DMS79 treated with DMSO at 0.1 percent for 48 hours (cell line): Measurements from ENCODE around the gene WDR82.

Experiments
- DNase-seq: peaks from one replicate; lab custom pipeline; 2025; lab: John Stamatoyannopoulos, UW

WDR82 gene

DNA sequence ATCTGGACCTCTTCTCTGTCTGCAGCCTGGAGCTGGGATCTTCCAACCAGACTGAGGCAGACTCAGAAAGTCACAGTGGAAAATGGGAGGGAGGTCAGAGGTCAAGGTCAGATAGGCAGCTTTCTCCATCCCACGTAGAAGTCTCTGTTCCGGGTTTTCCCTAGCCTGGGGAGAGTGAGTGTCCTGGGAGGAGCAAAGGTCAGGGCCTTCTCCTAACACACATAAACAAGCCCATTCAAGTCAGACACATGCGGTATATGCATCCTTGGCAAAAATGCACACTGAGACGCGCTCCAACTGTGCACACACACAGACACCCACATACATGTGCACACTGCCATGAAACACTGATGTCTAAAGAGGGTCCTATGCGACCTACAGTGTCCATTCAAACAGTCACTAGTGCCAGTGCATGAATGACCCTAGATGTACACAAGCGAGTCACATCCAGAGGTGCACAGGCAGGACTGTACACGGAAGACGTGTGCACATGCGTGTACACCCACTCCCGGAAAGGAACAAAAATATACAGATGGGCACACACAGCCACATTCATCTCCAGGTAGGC lies 40.2 kb downstream of the WDR82 start:
- DNase-seq = no peak

DNA sequence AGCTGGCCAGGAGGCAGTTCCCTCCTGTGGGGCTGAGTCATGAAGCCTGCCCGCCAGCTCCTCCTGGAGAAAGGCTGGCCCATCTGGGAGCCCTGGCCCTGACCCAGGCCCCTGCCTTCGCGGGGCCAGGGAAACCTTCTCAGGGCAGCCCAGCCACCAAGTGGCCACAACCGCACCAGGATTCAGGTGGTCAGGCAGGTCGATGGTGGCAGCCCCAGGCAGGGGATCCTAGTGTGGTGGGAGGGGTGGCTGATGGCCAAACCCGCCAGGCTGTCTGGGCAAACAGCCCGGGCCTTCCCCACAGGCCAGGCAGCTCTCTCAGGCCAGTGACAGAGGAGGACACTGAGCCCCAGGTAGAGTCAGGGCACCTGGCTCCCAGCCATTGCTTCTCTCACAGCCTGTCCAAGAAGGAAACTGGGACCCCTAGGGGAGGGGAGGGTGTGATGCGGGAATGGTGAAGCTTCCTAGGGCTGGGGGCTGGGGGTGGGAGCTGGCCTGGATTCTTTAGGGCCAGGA lies 40.7 kb downstream of the WDR82 start:
- DNase-seq = no peak

DNA sequence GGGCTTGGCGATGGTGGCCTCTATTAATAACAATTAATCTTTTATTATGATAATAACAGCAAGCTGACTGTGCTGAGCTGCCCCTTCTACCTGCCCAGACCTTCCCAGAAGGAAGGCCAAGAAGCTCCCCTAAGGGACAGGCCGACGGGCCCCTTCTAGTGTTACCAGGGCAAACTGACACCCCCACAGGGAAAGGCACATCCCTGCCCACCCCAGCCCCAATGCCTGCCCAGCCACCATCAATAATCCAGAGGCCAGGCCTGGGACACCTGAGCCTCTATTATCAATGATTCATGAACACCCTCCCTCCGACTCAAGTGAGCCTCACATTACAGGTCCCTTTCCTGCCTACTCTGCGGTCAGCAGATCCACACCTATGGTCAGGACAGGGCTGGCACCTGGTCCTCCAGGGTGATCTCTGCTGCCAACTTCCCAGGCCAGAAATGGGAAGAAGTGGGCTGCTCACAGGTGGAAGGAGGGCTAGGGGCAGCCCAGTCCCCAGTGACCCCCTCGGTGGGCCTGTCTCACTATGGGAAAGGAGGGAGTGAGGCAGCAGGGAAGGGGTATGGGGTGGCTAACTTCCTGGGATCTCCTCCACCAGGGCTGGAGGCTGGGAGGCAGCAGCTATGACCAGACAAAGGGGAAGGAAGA lies 41.3 kb downstream of the WDR82 start:
- no peak for DNase-seq

DNA sequence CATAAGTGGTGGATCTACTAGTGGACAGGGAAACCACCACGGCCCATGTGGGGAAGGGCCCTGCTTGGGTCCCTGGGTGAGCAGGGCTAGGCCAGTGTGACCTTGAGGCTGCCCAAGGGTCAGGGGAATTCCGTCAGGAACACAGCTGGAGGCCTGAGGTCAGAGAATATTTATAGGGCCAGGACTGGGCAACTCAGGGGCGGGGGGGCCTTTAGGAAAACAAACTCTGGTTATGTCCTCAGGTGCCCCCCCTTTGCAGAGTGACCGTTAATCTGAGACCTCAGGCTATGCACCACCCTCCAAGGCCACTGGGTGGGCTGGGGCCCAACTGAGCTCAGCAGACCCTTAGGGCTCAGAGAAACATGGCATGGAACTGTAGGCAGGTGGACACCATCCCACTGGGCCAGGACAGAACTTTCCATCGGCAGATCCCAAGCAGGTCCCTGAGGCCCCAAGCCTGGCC lies 42.0 kb downstream of the WDR82 start:
- no peak for DNase-seq

DNA sequence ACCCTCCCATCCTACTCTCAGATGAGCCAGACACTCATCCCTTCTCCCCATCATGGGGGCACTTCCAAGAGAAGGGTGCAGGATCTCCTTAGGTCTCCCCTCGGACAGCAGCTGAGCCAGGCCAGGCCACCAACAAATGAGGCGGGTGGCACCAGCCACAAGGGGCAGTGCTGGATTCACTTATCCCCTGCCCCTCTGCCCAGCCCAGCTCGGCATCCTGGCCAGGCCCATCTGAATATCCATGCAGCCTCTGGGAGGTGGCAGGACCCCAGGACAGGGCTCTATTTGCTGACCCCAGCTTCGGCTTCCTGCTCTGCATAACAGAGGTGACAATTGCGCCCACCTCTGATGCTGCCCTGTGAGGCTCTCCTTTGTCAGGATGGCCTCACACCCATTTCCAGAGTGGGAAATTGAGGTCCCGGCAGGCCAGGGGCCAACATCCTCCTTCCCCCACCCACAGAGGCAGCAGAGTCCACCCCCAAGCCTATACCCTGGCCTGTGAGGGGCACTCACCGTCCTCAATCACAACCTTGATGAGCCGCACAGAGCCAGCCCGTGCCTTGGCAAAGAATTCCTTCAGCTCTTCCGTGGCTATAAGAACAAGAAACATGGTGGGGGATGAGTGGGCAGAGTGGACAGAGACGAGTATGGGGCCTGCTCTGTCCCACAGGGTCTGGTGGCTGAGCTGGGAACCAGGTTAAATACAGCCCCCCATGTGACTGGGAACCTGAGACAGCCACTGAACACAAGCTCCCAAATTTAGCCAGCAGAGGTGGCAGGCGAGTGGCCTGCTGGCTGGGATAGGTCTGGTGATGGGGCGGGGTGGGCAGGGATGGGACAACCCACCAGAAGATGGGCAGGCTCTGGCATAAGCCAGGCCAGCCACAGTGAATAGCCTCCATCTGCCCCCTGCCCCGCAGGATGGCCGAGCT lies 43.7 kb downstream of the WDR82 start:
- no peak for DNase-seq

DNA sequence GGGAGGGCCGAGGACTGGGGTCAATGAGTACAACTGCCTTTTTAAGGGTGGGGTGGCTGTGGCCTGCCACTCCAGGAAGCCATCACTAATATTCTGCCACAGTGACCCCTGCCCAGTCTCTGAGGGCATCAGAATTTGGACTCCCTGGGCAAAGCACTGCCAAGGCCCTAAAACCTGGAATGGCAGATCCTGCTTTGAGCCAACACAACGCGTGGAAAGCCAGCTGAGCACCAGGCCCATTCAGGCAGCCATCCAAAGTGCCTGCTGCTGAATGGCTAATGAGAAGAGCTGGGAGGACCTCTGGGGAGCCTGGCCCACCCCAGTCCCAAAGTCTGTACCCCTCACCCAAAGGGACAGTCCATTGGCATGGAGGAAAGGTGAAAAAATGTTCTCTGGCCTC lies 44.5 kb downstream of the WDR82 start:
- DNase-seq = no peak

DNA sequence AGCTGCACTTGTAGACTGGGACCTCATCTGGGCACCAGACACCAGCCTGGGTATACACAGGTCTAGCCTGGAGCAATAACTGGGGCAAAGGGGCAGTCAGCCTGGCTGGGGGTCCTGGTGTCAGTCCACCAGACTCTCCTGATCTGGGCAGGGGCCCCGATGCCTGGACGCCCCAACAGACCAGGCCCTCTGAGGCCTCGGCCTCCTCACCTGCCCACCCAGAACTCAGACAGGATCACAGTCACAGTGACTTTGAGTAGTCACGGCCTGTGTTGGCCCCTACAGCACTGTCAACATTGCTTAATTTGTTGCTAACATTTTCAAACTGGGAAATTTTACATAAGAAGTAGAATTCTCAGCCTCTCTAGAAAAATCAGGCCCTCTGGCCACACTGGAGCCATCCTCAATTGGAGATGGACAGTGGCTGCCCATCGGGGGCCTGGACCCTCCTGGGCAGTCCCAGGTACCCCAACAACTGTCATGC lies 45.3 kb downstream of the WDR82 start:
- no peak for DNase-seq

DNA sequence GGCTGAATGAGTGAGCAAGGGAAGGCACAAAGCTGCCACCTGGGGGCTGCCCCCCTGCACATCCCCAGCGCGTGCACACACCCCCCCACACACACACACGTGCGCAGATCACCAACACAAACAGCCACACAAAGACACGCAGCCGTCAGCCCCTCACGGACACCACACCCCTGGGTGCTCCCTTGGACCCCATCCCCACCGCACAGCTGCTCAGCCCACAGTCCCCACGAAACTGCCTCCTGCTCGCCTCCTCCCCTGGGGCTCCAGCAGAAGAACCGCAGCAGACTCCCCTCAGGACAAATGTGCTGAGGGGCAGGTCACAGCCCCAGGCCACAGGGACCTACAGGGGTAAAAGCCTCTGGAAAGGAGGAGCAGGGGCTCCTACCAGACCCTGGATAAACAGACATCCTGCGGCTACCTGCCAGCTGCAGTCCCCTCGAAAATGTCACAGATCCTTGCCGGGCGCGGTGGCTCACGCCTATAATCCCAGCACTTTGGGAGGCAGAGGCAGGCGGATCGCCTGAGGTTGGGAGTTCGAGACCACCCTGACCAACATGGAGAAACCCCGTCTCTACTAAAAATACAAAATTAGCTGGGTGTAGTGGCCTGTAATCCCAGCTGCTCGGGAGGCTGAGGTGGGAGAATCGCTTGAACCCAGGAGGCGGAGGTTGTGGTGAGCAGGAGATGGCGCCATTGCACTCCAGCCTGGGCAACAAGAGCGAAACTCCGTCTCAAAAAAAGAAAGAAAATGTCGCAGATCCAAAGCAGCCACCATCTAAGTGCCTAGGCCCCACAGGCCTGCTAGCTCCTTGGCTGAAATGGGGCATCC lies 46.0 kb downstream of the WDR82 start:
- DNase-seq = no peak

DNA sequence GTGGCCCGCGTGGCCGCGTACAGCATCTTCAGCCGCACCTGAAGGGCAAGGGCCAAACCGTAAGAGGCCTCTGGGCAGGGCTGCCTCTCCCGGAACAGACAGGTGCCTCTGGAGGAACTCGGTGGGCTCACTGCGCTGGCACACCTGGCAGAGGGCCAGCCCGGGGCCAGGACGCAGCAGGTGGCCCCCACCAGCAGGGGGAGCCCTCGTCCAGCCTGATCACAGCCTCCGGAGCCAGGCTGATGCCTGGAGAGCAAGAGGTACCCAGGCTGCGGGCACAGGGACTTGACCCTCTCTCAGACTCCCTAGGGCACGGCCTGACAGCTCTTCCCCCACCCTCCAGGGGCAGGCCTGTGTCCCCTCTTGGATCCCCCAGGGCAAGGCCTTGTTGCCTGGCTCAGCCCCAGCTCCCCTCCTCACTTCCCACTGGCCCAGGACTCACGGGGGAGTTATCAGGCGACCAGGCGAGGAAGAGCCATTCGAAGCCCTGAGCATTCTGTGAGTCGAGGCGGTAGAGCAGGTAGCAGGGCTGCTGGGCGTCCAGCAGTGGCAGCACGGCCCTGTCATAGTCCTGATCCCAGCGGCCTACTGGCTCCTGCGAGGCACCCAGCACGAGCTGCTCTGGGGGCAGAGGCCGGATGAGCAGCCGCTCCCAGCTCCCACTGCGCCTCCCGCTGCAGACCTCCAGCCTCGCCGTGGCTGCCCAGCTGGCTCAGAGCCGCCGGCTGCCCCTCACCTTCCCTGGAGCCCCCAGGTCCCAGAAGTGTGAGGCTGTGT lies 46.8 kb downstream of the WDR82 start:
- no peak for DNase-seq

DNA sequence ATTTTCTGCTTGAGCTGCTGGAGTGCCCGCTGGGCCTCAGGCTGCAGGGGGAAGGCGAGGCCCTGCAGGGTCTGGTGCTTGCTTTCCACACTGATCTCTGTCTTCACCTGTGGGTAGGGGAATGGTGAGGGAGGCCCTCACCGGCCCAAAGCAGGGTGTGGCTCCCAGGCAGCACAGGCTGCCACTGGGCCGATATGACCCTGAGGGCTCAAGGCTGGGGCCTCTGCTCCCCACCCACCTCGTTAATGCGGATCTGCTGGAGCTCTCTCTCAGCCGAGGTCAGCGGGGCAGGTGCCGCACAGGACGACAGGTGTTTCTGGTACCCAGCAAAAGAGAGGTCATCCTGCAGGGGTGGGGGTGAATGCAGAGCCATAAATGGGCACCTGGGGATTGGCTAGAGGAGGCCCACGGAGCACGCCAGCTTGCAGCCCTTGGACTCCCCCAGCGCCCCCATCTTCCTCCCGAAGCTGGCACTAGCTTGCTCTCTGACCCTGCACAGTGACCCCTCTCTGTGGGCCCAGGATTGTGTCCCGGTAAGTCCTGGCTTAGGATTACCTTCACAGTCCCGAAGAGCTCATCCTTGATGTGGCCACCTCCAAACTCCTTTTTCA lies 47.5 kb downstream of the WDR82 start:
- no peak for DNase-seq

DNA sequence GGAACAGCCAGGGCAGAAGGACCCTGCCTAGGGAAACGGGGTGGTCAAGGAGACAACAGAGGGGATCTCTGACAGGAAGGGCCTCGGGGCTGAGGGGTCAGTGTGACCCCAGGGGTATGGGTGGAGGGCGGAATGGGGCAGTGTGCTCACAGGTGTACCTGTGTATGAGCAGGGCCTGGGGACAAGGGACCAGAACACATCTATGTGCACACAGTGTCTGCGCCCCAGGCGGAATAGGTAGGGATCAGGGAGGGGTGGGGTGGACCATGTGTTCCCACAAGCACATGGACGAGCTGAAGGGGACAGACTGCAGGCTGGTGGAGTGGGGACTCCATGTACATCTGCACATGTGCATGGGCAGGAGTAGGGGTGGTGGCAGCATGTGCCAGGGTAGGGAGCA lies 48.0 kb downstream of the WDR82 start:
- DNase-seq = no peak

DNA sequence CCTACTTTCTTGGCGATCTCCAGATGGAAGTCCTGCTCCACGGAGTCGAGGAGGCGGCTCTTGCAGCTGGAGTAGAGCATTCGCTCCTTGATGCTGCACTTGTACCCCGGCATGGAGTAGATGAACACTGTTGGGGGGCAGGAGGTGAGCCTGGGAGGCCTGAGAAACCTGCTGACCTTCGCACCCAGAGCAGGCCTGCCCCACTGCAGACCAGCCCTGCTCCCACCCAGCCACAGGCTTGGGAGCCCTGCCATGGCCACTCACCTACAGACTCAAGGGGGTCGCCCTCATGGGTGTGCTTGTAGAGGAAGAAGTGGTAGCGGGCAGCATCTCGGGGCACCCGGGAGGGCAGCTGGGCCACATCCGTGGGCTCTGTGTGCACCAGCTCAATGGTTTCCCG lies 48.8 kb downstream of the WDR82 start:
- no peak for DNase-seq

DNA sequence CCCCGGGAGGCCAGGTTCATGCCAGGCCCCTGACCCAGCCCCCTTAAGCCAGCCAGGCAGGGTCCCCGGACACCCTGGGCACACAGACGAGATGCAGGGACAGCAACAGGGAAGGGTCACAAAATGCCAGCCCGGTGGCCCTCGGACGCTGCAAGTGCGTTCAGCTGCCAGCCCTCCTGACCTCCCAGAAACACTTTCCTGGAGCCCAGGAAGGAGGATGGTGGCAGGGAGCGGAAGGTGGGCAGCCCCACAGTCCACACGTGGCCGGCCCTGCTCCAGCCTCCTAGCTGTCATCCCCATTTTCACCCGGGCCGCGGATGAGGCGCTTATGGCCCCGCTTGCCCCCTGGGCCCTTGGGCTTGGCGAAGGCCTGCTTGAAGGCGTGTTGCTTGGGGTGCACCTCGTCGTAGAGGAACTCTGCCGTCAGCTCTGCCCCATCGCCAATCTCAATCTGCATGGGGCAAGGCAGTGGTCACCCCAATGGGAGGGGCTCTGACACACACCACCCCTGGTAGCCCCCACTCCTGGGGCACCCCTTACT lies 49.6 kb downstream of the WDR82 start:
- DNase-seq = no peak

DNA sequence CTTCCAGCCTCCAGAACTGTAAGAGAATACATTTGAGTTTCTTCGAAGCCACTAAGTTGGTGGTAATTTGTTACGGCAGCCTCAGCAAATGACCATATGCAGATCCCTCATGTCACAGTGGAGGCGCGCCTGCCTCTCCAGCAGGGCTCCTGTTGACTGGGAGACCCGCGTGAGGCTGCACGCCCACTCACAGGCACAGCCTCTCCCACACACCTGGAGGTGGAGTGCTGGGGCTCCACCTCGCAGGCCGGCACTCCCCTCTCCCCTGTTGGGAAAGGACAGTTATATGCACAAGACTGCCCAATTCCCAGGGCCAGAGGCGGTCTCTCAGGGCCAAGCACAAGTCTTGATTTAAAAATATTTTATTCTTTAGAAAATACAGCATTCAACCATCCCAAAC lies 50.2 kb downstream of the WDR82 start:
- no peak for DNase-seq

DNA sequence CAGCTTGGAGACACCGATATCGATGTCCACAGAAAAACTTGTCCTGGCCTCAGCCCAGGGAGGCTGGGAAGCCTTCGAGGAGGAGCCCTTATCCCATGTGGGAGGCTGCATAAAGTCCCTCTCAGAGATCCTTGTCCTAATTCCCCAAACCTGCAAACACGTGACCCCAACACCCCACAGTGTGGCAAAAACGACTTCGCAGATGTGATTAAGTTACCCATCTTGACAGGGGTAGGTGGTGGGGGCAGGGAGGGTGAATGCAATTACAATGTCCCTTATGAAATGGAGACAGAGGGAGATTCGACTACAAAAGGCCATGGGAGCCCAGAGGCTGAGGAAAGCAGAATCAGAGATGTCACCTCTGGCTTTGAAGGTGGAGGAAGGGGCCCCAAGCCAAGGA lies 50.7 kb downstream of the WDR82 start:
- DNase-seq = no peak

DNA sequence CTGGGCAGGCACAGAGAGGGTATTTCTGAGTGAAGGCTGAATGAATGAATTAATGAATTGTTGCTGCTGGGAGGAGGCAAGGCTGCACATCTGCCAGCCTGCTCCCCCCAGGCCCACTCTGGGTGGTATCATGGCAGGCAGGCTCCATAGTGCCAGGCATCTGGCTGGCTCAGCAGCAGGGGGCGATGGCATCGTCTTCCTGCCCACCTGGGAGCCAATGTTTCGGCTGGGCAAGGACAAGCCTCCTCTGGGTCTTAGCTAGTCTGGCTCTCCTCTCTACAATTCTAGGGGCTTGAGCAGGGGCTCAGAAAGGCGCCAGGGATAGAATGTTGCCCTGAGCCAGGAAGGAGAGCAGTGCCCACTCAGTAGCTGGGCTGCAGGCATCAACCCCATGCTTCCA lies 51.3 kb downstream of the WDR82 start:
- no peak for DNase-seq

DNA sequence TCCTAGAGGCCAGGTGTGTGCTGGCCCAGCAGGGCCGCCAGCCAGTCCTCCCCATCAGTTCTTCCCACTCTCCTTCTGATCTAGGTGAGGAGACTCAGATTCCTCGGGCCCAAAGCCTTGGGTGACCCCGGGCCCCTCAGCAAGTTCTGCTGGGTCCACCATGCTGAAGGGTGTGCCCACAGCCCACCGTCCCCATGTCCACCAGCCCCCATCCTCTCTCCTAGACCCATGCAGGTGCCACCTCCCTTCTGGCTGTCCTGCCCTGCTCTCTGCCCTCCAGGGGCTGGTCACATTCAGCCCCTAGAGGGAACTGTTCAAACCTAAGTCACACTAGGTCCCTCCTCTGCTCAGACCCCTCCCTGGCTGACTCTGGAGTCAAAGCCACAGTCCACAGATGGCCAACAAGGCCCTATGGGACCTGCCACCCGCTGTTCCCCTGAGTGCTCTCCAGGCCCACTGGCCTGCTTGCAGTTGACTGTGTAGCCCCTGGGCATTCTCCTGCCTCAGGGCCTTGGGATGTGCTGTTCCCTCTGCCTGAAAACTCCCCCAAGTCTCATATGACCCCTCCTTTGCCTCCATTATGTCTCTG lies 52.1 kb downstream of the WDR82 start:
- DNase-seq = no peak

DNA sequence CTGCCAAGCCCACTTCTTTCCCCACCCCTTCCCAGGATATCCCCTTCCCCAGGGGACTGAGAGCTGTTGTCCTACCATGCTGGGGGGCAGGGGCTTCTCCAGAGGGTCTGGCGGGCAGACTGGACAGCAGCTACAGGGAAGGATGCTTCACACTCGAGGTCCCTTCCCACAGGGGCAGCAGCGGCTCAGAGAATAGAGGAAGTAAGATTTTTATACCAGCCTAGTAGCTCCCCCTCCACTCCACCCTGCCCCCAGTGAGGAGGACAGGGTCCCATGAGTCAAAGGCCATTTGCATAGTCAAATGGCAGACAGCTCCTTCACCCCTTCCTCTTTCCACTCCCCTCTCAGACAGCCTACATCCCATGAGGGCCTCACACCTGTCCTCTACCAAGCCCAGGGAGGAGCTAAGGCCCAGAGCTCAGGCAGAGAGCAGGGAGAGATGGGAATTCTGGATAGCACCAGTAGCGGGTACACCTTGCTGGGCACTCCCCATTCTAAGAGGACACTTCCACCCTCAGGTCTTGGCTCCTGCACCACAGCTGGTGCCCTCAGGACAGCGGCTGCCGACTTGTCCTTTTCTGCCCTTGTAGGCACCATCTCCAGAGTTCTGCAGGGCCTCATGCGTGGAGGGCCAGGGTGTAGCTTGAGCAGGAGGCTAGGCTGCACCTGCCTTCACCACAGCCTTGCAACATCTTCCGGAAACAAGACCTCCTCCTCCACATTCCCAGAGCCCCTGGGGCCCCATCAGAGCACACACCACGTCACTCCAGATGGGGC lies 52.8 kb downstream of the WDR82 start, which contains the start of gene TLR9:
TLR9 (minus strand) TSS at position 194 of the 777 bp plus-strand sequence; CDS start at position 78, 116 bp downstream.
- no peak for DNase-seq
